NK-92 (cell line): ENCODE measurements around the gene FGF22.
"Not testable (repeated sequence)": the region's sequence is repeated elsewhere in the genome, so short reads cannot be mapped to it uniquely, and the experiment has no call there.

Source experiments
- DNase-seq: peaks from one replicate; lab custom pipeline; 2025; ENCODE audit not compliant: unreplicated experiment; lab: John Stamatoyannopoulos, UW

The FGF22 gene

GRCh38 chr19:607301-608154 lies 32.2 kb upstream of the FGF22 start:
- no peak for DNase-seq

DNA sequence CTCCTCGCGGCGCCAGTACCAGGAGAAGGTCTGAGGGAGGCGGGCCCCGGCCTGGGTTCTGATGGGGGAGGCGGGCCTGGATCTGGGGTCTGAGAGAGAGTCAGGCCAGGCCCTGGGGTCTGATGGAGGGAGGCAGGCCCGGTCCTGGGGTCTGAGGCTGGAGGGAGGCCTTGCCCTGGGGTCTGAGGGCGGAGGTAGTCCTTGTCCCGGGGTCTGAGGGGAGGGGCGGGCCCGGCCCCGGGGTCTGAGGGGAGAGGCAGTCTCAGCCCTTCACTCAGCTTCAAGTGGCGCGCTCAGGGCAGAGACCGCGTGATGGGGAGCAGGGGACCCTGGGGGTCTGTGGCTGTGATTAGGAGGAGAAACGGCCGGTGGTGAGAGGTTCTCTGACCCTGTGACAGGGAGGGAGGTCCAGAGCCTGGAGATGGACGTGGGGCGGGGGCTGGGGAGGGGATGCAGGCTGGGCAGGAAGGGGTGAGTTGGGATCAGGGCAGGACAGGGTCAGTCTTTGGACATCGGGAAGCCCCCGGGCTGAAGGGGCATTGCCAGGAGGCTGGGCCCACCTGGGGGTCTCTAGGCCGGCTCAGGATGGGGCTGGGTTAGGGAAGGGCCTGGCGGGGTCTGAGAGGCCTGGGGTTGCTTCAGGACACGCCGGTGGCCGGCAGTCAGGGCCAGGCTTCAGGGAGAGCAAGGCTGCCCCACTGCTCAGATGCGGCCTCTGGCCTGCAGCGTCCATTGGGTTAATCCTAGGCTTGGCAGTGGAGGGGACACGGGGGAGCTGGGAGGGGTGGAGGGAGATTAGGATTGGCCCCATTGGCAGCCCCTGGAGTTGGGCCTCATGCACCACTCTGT lies 31.3 kb upstream of the FGF22 start:
- DNase-seq = no peak

- no peak for DNase-seq
These were observed 30.7 kb upstream of the FGF22 start for GRCh38 chr19:609004-609346.

DNA sequence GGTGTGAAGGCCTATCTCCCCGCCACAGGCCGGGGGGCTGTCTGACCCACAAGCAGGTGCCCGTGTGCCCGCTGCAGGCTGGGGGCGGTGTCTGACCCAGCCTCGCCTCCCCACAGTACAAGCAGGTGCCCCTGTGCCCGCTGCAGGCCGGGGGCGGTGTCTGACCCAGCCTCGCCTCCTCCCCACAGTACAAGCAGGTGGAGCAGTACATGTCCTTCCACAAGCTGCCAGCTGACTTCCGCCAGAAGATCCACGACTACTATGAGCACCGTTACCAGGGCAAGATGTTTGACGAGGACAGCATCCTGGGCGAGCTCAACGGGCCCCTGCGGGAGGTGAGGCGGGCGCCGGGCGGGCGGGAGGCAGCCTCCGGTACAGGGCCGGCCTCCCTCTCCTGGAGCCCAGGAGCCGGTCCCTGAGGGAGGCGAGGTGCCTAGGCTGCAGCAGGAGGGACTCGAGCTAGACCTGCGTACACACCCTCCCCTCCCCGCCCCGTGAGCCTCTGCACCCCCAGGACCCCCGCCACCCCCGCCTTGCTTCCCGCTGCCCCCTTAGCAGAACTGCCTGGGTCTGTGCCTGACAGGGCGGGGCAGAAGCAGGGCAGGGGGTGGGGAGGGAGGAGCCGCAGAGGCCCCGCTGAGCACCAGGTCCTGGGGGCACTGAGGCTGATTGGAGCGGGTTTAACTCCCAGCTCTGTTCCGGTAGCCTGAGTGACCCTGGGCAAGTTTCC lies 29.4 kb upstream of the FGF22 start:
- DNase-seq = no peak

- no peak for DNase-seq
These were observed 28.7 kb upstream of the FGF22 start for GRCh38 chr19:610801-611480.

DNA sequence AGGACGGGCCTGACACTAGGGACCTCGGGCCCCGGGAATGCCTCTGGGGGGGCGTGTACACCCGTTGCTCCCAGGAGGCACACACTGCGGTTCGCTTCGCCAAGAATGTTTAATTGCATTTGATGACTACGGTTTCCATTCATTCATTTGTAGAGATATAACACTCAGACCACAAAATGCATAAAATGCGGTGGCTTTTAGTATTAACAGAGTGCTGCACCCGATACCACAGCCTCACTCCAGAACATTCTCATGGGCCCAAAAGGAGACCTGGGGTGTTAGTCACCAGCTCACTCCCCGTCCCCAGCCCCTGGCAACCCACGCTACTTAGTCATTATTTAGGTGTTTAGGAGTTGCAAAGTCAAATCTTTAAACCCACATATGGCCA lies 28.2 kb upstream of the FGF22 start:
- no peak for DNase-seq

GRCh38 chr19:612941-613340 lies 26.7 kb upstream of the FGF22 start:
- no peak for DNase-seq

- DNase-seq = no peak
These were observed 25.7 kb upstream of the FGF22 start for GRCh38 chr19:613732-614567.

- DNase-seq = no peak
These were observed 24.1 kb upstream of the FGF22 start for GRCh38 chr19:615619-616018.

DNA sequence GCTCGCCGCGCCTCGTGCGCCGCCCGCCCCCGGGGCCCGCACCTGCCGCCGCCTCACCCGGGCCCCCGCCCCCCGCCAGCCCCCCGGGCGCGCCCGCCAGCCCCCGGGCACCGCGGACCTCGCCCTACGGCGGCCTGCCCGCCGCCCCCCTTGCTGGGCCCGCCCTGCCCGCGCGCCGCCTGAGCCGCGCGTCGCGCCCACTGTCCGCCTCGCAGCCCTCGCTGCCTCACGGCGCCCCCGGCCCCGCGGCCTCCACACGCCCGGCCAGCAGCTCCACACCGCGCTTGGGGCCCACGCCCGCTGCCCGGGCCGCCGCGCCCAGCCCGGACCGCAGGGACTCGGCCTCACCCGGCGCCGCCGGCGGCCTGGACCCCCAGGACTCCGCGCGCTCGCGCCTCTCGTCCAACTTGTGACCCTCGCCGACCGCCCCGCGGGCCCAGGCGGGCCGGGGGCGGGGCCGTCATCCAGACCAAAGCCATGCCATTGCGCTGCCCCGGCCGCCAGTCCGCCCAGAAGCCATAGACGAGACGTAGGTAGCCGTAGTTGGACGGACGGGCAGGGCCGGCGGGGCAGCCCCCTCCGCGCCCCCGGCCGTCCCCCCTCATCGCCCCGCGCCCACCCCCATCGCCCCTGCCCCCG lies 23.5 kb upstream of the FGF22 start:
- DNase-seq = no peak

GRCh38 chr19:616747-617526 lies 22.7 kb upstream of the FGF22 start:
- no peak for DNase-seq

- DNase-seq = no peak
These were observed 22.0 kb upstream of the FGF22 start for GRCh38 chr19:617551-618246.

GRCh38 chr19:618247-618619 lies 21.4 kb upstream of the FGF22 start:
- no peak for DNase-seq

GRCh38 chr19:618674-619285 lies 20.9 kb upstream of the FGF22 start:
- no peak for DNase-seq

- no peak for DNase-seq
These were observed 20.2 kb upstream of the FGF22 start for GRCh38 chr19:619286-620002.

GRCh38 chr19:620166-620862 lies 19.4 kb upstream of the FGF22 start:
- no peak for DNase-seq

- DNase-seq = not testable (repeated sequence)
These were observed 18.5 kb upstream of the FGF22 start for GRCh38 chr19:621191-621590.
